Epithelial cell of proximal tubule (primary cell): Measurements from ENCODE around the gene MAP4K5. TPM values are rescaled to one million over a fixed set of nuclear protein-coding genes. Genes with fewer than 3 reads are reported as not detected.

Experiments
- DNase-seq: peaks from one replicate; pipeline ENCODE4 v3.0.0-alpha.2; 2011; ENCODE audit warnings: low read depth
- H3K4me3 ChIP-seq: 2 replicates; pipeline ENCODE4 v1.5.1; 2011; ENCODE audit warnings: low read depth, mild to moderate bottlenecking, low read length
- CTCF ChIP-seq: conservative IDR thresholded peaks from 2 replicates; pipeline ENCODE4 v1.5.1; 2012; ENCODE audit warnings: low read depth, mild to moderate bottlenecking, low read length
- total RNA-seq: library from RNA; depleted of rRNA; stranded (reverse); fragments of >200 nt; gene quantifications from 2 replicates; pipeline ENCODE4 v1.2.3, GENCODE V29; 2015

The MAP4K5 gene
- total RNA-seq, 1 donor from 2014 or later, result 128 TPM

- DNase-seq, result no peak
- TF ChIP-seq CTCF, result no peak
- no peak overlapping the region for H3K4me3 ChIP-seq
Measured at GRCh38 chr14:50479041-50479440, 53.3 kb downstream of the MAP4K5 start.

GRCh38 chr14:50477760-50478159 is 54.6 kb downstream of the MAP4K5 start:
- TF ChIP-seq CTCF, result no peak

GRCh38 chr14:50476134-50476533 is 56.2 kb downstream of the MAP4K5 start:
- no peak for DNase-seq
- no peak overlapping the region for H3K4me3 ChIP-seq
- TF ChIP-seq CTCF, result no peak

More at GRCh38 chr14:50477760-50478159, 54.6 kb downstream of the MAP4K5 start:
- no peak for DNase-seq
- no peak overlapping the region for H3K4me3 ChIP-seq

DNA sequence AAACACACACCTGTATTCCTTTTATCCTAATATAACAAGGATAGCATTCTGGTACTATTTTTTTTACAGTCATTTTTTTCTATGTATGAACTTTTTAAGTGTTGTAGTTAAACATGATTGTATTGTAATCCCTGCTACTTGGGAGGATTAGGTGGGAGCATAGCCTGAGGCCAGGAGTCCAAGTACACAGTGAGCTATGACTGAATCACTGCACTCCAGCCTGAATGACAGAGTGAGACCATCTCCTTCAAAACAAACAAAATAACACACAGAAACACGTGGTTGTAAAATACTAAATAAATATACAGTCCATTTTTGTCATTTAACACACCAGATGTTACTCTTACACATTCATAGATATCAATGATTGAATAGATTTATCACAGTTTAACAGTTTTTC is 56.9 kb downstream of the MAP4K5 start:
- no peak for TF ChIP-seq CTCF
- no peak for DNase-seq
- no peak overlapping the region for H3K4me3 ChIP-seq

DNA sequence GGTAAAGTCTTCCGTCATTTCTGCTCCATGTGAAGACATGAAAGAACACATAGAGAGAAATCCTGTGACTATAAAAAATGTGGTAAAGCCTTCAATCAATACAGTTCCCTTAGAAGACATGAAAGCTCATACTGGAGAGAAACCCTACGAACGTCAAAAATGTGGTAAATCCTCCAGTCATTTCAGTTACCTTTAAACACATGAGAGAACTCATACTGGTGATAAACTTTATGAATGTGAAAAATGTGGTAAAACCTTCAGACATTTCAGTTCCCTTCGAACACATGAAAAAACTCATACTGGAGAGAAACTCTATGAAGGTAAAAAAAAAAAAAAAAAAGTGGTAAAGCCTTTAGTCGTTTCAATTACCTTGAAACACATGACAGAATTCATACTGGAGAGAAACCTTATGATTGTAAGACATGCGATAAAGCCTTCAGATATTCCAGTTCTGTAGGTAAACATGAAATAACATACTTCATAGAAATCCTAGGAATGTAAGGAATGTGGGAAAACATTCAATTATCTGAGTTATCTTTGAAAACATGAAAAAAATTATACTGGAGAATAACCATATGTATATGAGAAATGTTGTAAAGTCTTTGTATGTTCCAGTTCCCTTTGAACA is 60.4 kb downstream of the MAP4K5 start:
- no peak for DNase-seq
- no peak overlapping the region for H3K4me3 ChIP-seq
- no peak for TF ChIP-seq CTCF

DNA sequence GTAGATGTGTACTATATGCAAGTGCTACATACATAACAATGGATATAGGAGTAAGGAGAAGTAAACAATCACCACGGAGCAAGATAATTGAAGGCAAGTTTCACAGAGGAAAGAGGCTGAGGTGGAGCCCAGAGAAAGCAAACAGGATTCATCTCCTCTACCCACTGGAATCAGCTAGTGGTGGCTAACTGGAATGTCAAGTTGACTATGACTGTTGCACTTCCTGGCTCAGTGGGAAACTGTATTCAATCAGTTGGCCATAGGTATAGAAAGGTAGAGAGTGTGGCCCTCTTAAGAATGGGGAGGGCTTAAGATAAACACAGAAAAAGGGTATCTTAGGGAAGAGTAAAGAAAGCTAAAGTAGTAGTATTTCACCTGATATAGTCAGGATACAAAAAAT is 62.4 kb downstream of the MAP4K5 start:
- H3K4me3 ChIP-seq, result no peak overlapping the region
- no peak for TF ChIP-seq CTCF
- no peak for DNase-seq

DNA sequence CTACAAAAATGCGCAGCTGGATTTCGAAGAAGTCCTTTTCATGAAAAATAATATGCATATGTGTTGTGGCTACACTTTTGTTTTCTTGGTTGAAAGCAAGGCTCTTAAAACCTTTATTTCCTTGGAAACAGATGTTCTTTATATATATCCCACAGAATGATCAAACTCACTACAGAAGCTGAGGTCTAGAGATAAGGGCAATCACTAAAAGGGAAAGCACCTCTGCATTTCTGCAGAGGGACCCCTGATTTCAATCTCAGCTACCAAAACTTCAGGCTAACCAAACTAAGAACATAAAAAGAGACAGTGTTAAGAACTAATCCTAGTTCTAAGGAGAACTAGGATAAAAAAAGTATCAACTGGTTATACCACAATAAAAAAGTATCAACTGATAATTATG is 70.3 kb downstream of the MAP4K5 start:
- no peak for TF ChIP-seq CTCF
- DNase-seq, result no peak
- H3K4me3 ChIP-seq, result no peak overlapping the region
